GM12892 (cell line): ENCODE data around the gene TEX2.
"Not testable (repeated sequence)": the region's sequence is repeated elsewhere in the genome, so short reads cannot be mapped to it uniquely, and the experiment has no call there.

Source experiments
- DNase-seq: peaks from one replicate; pipeline ENCODE4 v3.0.0; 2011; ENCODE audit not compliant: insufficient read length
- FAIRE-seq: peaks from 2 replicates; lab custom pipeline; 2011; peaks lifted over from hg19 to GRCh38; lab: Jason Lieb, UNC
- POLR2A ChIP-seq: IDR thresholded peaks from 2 replicates; pipeline ENCODE4 v1.6.1; 2011; ENCODE audit warnings: low read depth, low read length, control low read depth
- POLR2AphosphoS5 ChIP-seq: IDR thresholded peaks from 2 replicates; pipeline ENCODE4 v1.6.1; 2011; ENCODE audit warnings: low read depth, low read length, control low read depth
- TAF1 ChIP-seq: IDR thresholded peaks from 2 replicates; pipeline ENCODE4 v1.6.1; 2011; ENCODE audit warnings: low read depth, mild to moderate bottlenecking, control low read depth, low read length, borderline replicate concordance

TEX2 gene

GRCh38 chr17:64219571-64219970 is 43.5 kb downstream of the TEX2 start:
- FAIRE-seq, result no peak
- DNase-seq, result no peak
- TF ChIP-seq POLR2A (no peak), TAF1 (no peak), POLR2AphosphoS5 (no peak)

DNA sequence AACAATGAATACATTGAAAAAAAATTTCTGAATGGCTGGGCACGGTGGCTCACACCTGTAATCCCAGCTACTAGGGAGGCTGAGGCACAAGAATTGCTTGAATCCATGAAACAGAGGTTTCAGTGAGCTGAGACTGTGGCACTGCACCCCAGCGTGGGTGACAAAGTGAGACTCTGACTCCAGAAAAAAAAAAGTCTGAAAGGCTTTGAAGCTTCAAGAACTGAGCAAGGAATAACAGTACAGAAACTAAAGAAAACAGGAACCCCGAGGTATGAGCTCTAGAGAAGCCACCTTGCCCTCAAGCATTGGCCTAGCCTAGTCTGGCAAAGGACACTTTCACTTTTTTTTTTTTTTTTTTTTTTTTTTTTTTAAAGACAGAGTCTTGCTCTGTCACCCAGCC is 45.0 kb downstream of the TEX2 start:
- DNase-seq, result no peak

GRCh38 chr17:64217249-64217691 is 45.8 kb downstream of the TEX2 start:
- TF ChIP-seq TAF1 (no peak), POLR2AphosphoS5 (no peak), POLR2A (no peak)
- FAIRE-seq (no peak), DNase-seq (no peak)

More for the DNA sequence above, 45.0 kb downstream of the TEX2 start:
- no peak for FAIRE-seq
- no peak for TF ChIP-seq TAF1

DNA sequence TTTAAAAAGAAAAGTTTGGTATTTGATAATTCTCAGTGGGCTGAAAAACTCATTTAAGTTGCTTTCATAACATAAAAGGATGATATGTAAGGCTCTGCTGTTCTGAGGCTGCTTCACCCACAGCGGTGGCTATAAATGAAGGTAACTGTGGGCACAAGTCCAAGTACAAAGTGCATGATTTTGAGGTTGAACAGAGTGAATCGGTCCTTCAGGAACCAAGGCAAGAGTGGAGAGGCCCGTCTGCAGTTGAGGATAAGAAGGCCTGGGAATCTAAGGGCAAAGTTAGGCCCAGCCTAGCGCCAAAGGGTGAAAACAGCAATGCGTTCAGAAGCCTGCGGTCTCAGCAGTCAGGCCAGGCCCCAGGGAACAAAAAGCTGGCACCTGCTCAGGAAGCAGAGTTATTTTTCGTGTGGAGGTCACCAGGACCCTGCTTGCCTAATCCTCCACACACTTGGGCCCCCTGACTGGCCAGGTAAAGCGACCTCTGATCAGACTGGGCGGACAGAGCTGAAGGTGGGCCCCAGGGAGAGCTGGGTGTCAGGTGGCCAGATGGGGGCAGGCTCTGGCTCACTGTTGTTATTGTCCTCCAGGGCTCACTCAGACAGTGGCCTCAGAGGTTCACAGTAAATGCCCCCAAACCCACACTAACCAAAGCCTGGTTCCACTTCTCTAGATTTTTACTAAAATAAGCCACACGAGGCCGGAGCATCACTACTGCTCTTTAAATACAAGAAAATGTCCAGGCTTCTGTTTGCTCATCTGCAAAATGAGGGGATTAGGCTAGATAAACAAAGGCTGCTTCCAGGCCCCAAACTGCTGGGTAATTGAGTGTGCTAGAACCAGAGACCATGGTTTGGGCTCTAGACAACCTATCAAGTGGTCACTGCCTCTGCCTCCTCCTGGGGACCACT is 46.5 kb downstream of the TEX2 start:
- no peak for TF ChIP-seq POLR2A
- TF ChIP-seq TAF1, result no peak
- TF ChIP-seq POLR2AphosphoS5, result no peak
- no peak for DNase-seq
- no peak for FAIRE-seq

DNA sequence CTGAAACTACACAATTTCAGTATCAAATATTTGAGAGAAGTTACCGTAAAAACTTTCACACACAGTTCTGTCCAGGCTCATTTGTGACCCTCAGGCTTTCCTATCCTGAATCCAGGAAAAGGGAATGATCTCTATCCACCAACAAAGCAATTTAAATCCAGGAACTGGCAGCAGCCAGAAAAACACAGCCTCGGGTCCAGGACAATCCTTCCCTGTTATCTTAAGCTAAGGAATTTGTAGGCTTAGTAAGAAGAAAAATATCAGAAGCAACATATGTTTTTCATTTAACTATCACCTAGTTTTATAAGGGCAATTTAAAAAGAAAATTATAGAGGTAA is 47.1 kb downstream of the TEX2 start:
- TF ChIP-seq POLR2A (no peak), TAF1 (no peak), POLR2AphosphoS5 (no peak)
- FAIRE-seq (no peak), DNase-seq (no peak)

DNA sequence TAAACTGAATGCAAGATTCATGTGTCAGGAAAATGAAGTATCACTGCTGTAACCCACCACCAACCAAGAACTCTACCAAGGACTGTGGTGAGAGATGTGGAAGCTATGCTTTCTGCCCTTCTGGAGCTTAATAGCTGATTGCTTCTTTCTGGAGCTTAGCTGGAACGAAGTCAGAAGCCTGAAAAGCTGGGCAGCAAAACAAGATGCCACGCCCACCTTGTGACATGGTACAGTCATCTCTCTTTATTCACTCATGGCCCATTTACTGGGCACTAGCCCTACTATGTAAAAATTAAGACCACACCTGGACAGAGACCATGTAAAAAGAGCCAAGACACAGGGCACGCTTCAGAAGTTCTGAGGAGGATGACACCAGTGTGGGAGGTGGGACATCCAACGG is 48.1 kb downstream of the TEX2 start:
- FAIRE-seq, result no peak
- TF ChIP-seq POLR2AphosphoS5, result no peak
- TF ChIP-seq TAF1, result no peak
- TF ChIP-seq POLR2A, result no peak
- no peak for DNase-seq

GRCh38 chr17:64213995-64214811 is 48.9 kb downstream of the TEX2 start:
- DNase-seq, result no peak
- no peak for FAIRE-seq
- TF ChIP-seq POLR2AphosphoS5, result no peak
- TF ChIP-seq POLR2A, result no peak
- no peak for TF ChIP-seq TAF1

- TF ChIP-seq TAF1 (no peak), POLR2AphosphoS5 (no peak), POLR2A (no peak)
Observed at GRCh38 chr17:64212122-64212521, 50.9 kb downstream of the TEX2 start.

DNA sequence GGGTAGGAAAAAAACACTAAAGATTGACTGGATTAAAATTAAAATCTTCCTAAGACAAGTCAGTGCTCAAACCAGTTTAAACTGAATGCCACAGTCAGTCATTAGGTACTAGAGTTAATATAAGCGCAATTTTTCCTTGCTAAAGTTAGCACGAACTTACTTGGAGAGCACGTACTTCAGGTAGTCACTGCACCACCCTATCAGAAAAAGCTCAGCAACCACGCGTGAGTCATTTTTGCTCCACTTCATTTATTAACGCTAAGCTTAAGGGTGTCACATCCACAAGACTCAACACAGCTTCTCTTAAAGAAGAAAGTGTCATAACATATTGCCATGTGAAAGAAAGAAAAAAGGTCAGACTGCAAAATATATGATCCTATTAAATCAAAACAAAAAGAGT is 53.1 kb downstream of the TEX2 start:
- no peak for TF ChIP-seq POLR2A
- TF ChIP-seq TAF1, result no peak
- FAIRE-seq (no peak), DNase-seq (no peak)

More at GRCh38 chr17:64212122-64212521, 50.9 kb downstream of the TEX2 start:
- DNase-seq (no peak), FAIRE-seq (no peak)

GRCh38 chr17:64209356-64209941 is 53.6 kb downstream of the TEX2 start:
- TF ChIP-seq POLR2A, result no peak
- no peak for DNase-seq
- no peak for FAIRE-seq

DNA sequence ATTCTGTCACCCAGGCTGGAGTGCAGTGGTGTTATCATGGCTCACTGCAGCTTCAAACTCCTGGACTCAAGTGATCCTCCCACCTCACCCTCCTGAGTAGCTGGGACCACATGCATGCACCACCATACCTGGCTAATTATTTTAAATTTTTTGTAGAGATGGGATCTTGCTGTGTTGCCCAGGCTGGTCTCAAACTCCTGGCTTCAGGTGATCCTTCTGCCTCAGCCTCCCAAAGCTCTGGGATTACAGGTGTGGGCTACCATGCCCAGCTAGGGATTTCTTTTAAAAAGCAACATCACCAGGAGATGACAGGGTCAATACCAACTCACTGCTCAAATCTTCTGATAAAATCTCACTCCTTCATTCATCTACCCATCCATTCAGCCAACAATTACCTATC is 54.4 kb downstream of the TEX2 start:
- not testable (repeated sequence) for DNase-seq, FAIRE-seq

- FAIRE-seq, result no peak
- no peak for DNase-seq
- no peak for TF ChIP-seq POLR2A
- TF ChIP-seq POLR2AphosphoS5, result no peak
- TF ChIP-seq TAF1, result no peak
Observed at GRCh38 chr17:64205804-64206203, 57.3 kb downstream of the TEX2 start.
